ENCODE results near the gene RBFA. TPM values are rescaled to one million over a fixed set of nuclear protein-coding genes. Genes with fewer than 3 reads are reported as not detected.
"Not testable (repeated sequence)": the region's sequence is repeated elsewhere in the genome, so short reads cannot be mapped to it uniquely, and the experiment has no call there.

RBFA gene, protein sequence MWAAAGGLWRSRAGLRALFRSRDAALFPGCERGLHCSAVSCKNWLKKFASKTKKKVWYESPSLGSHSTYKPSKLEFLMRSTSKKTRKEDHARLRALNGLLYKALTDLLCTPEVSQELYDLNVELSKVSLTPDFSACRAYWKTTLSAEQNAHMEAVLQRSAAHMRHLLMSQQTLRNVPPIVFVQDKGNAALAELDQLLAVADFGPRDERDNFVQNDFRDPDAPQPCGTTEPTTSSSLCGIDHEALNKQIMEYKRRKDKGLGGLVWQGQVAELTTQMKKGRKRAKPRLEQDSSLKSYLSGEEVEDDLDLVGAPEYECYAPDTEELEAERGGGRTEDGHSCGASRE
- total RNA-seq (2014; rRNA removed; shearing (Covaris generic)) = 27.2 and 40.5 TPM in 2 replicates

DNA sequence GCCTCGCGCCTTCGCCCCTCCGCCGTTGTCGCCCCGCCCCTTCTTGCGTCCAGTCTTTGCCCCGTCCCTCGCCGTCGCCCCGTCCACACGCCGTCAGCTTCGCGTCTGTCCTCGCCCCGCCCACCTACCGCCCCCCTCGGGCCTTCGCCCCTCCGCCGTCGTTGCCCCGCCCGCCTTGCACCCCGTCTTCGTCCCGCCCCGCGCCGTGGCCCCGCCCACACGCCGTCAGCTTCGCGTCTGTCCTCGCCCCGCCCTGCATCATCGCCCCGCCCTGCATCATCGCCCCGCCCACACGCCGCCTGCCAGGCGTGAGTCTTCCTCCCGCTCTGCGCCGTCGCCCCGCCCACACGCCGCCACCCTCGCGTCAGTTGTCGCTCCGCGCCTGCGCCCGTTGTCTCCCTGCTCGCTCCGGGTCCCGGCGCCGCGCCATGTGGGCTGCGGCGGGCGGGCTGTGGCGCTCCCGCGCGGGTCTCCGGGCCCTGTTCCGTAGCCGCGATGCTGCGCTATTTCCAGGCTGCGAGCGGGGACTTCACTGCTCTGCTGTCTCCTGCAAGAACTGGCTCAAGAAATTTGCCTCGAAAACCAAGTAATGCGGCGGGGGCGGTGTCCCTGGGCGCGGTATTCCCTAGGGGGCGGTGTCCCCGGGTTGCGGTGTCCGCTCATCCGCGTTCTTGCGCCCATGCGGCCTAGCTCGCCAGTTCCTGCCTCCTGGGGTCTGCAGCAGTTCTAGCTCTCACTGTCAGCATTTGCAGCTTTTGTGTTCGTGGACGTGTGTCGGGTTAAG lies at the start of gene RBFA:
RBFA (plus strand) TSS at position 367 of the 784 bp plus-strand sequence; CDS start at position 429, 62 bp downstream.
- DNase-seq (ENCODE audit: low read depth) = peak; percentile 94

DNA sequence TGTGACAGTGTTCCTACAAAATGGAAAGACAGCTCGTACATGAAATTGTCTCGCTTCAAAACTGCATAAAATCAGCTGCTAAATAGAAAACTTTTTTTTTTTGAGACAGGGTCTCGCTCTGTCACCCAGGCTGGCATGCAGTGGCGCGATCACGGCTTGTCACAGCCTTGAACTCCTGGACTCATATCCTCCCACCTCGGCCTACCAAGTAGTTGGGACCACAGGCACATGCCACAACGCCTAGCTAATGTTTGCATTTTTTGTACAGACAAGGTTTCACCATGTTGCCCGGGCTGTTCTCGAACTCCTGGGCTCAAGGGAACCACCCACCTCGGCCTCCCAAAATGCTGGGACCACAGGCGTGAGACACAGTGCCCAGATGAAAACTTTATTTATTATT lies 49.1 kb upstream of the RBFA start:
- DNase-seq (ENCODE audit: low read depth) = no peak

DNA sequence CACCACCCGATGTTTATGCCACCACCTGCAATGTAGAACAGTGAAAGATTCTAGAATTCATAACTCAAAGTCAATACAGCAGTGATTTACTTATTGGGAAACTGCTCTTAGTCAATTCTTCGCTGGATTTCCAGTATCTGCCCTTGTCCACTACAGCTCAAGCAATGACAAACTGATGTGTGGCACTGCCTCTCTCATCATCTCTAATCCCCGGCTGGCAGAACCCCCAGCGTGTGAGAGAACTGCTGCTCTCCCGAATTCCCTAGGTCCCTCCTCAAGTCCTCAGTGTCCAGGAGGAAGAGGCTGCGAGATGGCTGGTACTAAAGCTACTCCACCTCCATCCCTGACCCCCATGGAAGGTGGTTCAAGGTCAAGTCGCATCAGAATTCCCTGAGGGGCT lies 47.5 kb upstream of the RBFA start:
- DNase-seq (ENCODE audit: low read depth) = no peak

DNA sequence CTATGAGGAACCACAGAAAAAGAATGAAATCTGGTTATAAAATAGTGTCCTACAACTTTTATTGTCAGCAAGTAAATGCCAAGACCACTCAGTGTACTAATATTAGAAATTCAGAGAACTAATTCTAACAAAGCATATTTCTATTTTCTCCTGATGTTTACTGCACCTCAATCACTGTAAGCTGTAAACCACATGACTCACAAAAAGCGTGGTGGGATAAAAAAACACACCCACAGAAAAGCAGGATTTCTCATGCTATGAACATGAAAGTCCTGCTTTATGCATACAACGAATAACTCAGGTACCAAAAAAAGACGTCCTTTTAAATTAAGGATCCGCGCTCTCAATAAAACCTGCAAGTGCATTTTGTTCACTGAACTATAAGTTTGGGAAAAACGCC lies 46.7 kb upstream of the RBFA start:
- DNase-seq (ENCODE audit: low read depth) = peak; percentile 40

DNA sequence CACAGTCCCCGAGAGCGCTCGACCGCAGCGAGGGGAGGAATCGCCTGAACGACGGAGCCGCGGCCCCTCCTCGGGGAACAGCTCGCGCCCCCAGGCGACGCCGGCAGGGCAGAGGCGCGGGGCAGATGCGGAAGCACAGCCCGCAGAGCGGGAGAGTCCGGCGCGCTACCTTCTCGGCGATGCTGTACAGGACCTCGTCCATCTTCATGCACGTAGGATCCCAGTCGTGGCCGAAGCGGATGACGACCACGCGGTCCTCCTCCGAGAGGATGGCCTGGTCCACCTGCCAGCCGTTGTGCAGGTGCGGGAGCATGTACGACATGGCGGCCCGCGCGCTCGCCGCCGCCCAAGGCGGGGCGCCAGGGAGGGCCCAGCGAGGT lies 46.2 kb upstream of the RBFA start:
- peak; percentile 45 for DNase-seq (ENCODE audit: low read depth)

DNA sequence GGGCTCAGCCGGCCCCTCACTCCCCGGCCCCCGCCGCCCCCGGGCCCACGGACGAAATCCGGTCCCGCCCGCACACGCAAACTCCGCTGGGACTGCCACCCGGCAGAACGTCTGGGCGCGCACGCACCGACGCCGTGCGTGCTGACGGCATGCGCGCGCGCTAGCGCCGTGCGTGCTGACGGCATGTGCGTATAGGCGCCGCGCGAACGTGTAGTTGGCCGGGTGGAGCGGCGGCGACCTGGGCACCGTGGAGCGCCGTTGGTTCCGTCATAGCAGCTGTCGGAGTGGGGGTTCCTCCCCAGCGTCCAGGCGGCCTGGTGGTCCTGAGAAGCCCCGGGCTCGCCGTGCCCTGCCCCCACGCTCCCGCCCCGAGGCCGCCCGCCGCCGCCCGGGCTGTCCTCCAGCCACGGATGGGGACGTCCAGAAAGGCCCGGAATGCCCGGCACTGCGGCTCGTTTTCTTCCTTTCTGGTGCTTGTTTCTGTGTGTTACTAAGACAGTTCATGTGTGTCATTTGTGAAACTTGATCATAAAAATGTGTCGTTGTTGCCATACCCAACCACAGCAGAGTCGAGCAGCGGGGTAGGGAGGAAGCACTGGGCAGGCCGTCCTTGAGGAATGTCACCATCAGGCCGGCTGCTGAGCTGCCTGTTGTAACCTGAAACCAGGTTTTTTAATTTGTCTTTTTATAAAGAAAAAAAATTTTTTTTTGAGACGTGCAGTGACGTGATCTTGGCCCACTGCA lies 45.6 kb upstream of the RBFA start, which contains the start of gene TXNL4A:
TXNL4A (minus strand) TSS at position 113 of the 744 bp plus-strand sequence. CDS start 171 bp downstream, outside the sequence.
- peak; percentile 81 for DNase-seq (ENCODE audit: low read depth)

DNA sequence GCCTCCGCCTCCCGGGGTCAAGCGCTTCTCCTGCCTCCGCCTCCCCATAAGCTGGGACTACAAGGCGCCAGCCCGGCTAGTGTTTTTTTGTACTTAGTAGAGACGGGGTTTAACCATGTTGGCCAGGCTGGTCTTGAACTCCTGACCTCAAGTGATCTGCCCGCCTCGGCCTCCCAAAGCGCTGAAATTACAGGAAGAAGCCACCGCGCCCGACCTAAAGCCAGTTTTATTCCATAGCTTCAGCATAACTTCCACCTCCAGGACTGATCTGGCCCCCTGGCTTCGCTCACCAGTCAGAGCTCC lies 45.1 kb upstream of the RBFA start:
- DNase-seq (ENCODE audit: low read depth) = no peak

DNA sequence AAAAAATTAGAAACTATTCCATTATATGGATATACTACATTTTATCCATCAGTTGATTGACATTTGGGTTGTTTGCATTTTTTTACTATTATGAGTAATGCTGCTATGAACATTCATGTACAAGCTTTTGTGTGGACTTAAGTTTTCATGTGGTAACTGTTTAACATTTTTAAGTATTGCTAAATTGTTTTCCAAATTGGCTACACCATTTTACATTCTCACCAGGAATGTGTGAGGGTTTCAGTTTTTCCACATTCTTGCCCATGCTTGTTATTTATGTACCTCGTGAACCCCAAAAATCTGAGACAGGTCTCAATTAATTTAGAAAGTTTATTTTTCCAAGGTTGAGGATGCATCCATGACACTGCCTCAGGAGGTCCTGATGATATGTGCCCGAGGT lies 42.7 kb upstream of the RBFA start:
- no peak for DNase-seq (ENCODE audit: low read depth)

DNA sequence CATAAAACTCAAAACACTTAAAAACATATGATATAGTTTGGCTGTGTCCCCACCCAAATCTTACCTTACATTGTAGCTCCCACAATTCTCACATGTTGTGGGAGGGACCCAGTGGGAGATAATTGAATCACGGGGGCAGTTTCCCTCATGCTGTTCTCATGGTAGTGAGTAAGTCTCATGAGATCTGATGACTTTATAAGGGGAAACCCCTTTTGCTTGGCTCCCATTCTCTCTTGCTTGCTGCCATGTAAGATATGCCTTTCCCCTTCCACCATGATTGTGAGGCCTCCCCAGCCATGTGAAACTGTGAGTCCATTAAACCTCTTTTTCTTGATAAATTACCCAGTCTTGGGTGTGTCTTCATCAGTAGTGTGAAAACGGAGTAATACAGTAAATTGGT lies 34.5 kb upstream of the RBFA start:
- not testable (repeated sequence) for DNase-seq (ENCODE audit: low read depth)

GRCh38 chr18:80000877-80001276 lies 33.4 kb upstream of the RBFA start:
- no peak for DNase-seq (ENCODE audit: low read depth)

DNA sequence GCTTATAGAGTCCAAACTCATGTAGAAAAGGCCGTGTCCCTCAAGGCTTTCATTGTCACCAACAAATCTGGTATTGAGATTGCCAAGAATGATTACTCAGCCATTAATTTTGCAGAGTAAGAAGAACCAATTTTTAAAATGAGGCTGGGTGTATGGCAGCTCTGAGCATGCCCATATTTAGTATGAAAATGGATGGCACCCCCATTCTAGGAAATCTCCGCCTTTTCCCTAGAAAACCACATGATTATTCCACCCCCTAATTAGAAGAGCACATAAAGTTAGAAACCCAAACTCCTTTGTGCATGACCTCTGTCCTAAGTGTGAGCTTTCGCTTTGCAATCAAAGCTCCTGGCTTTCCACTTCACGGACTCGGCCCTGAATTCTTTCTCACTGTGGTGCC lies 31.8 kb upstream of the RBFA start:
- DNase-seq (ENCODE audit: low read depth) = no peak

GRCh38 chr18:80004600-80005342 lies 29.5 kb upstream of the RBFA start:
- DNase-seq (ENCODE audit: low read depth) = no peak

- DNase-seq (ENCODE audit: low read depth) = no peak
Observed at GRCh38 chr18:80006724-80007123, 27.5 kb upstream of the RBFA start.

- peak; percentile 99 for DNase-seq (ENCODE audit: low read depth)
Observed at GRCh38 chr18:80009661-80010550, 24.3 kb upstream of the RBFA start.

- no peak for DNase-seq (ENCODE audit: low read depth)
Observed at GRCh38 chr18:80010551-80010906, 23.7 kb upstream of the RBFA start.

DNA sequence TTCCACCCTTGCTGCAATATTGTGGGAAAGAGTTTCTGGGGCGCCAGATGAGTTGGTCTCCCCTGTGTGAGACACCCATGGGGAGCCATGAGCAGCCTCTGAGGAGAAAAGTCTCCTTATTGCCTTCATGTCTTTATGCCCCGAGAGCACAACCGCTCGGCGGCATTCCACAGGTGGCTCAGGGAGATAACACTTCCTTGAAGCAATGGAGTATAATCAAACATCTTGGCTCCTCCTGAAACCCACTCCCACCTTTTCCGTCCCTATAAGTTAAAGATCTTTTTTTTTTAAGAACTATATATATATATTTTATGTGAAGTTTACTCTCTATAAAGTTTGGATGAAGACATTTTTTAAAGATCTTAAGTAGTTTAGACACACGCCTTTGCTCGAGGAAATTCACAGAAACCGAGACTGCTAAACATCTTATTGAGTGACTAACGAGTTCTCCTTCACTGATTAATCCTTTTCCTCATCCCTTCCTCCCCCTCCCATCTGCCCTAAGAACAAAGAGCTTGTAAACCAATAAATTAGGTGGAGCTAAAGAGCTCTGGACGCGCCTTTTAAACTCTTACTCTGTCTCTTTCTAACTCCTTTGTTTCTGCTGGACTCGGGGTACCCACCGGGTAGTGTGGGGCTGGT lies 22.6 kb upstream of the RBFA start:
- not testable (repeated sequence) for DNase-seq (ENCODE audit: low read depth)

DNA sequence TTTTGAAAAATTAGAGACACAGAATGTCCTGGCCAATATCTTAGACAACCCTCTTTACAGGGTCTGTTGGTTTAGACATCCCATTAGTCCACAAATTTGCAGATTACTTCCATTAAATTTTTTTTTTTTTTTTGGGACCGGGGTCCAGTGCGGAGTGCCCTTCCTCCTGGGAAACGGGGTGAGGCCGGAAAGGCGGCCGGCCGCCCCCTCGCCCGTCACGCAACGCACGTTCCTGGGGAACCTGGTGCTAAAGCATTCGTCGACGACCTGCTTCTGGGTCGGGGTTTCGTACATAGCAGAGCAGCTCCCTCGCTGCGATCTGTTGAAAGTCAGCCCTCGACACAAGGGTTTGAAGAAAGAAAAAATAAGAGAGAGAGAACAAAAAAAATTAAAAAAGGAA lies 21.5 kb upstream of the RBFA start:
- no peak for DNase-seq (ENCODE audit: low read depth)

DNA sequence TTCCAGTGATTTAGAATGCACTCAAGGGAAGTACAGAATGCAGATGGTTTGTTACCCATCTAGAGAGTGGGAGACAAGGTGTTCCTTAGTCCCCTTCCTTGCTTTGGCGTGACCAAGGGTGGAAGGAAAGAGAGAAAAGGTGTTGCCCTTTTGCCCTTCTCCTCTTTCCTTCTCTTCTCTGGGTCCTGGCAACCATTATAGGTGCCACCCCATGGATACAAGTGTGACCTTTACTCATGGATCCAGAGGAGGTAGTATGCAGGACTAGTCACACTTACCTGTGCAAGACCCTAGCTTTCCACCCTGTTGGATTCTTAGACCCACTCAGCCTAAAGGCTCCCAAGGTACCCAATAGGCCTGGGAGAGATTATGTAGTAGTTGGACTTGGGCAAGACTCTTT lies 11.6 kb upstream of the RBFA start:
- peak; percentile 17 for DNase-seq (ENCODE audit: low read depth)

GRCh38 chr18:80023173-80023572 lies 11.1 kb upstream of the RBFA start:
- no peak for DNase-seq (ENCODE audit: low read depth)

GRCh38 chr18:80026363-80026762 lies 7.9 kb upstream of the RBFA start:
- no peak for DNase-seq (ENCODE audit: low read depth)
